AG08395 (cell line): ENCODE results near the gene GABPB2.

Source experiments
- DNase-seq: peaks from one replicate; pipeline ENCODE4 v3.0.0; 2012; ENCODE audit warnings: mixed read lengths, low spot score

Gene GABPB2

DNA sequence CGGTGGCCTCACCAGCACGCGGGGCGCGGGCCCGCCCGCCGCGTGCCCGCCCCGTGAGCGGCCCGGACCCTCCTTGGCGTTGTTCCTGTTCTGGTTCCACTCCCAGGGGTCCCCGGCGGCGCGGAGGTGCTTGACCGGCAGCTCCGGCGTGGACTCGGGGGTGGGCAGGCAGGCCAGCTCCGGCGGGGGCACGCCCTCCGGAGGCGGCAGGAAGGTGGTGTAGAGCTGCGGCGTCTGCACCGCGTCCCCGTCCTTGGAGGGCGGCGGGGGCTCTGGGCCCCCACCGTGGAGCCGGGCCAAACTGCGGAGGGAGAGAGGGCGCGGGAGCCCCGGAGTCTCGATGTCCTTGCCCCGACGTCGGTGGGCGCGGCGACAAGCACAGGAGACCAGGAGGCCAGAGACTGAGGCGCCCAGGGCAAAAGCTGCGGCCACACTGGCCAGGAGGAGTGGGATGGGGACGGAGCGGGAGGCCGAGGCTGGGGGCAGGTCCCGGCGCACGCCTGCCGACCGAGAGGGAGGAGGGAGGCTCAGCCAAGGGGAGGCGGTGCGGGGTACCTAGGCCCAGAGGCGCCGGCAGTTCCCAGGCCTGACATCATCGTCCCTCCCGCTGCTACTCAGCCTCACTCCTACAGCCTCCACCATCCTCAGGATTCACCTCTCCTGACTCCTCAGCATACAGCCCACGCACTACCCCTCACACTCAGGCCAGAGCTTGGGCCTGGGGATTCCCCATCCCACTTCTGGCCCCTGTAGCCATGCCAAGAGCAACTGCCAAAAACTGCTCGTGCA, 62.7 kb downstream of the GABPB2 start:
- DNase-seq: no peak

- DNase-seq: no peak
These were observed 63.8 kb downstream of the GABPB2 start for GRCh38 chr1:151134396-151134795.

GRCh38 chr1:151134991-151135390, 64.4 kb downstream of the GABPB2 start:
- no peak for DNase-seq

DNA sequence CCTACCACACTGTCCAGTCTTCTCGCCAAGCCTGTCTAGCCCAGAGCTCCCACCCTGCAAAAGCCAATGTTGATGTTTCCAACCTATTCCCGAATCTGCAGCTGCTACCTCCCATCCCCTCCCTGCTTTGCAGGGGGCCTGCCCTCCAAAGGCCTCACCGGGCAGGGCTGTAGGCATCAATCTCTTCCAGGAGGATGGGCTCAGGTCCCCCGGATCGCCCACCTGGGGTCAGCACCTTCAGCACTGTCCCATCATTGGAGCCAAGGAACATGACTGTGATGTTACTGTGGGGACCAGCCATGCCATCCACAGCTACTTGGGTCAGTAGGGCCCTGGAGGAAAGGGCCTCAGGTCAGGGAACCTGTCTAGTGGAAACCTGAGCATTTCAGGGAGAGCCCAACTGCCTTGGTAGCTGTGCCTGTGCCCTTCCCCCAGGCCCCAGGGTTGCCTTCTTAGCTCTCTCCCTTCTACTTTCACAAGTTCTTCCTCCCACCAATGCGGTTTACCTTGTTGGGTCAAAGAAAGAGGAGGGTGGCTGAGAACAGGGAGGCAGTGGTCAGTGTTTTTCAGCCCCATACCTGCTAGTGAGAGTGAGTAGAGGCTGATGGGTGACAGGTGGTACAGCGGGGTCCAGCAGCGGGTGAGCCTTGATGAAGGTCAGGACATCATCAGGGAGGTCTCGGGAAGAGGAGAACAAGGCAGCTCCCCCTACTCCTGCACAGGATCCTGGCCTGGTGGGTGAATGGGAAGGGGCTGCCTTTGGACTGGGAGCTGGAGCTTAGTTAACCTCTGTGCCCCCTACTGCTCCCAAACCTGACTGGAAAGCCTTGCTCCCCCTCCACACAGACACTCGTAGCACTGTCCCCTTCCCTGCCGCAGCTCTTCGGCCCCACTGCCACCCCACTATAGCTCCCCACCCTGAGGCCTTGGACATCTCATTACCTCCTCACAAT, 65.1 kb downstream of the GABPB2 start:
- no peak for DNase-seq

- no peak for DNase-seq
These were observed 67.2 kb downstream of the GABPB2 start for GRCh38 chr1:151137789-151138188.

DNA sequence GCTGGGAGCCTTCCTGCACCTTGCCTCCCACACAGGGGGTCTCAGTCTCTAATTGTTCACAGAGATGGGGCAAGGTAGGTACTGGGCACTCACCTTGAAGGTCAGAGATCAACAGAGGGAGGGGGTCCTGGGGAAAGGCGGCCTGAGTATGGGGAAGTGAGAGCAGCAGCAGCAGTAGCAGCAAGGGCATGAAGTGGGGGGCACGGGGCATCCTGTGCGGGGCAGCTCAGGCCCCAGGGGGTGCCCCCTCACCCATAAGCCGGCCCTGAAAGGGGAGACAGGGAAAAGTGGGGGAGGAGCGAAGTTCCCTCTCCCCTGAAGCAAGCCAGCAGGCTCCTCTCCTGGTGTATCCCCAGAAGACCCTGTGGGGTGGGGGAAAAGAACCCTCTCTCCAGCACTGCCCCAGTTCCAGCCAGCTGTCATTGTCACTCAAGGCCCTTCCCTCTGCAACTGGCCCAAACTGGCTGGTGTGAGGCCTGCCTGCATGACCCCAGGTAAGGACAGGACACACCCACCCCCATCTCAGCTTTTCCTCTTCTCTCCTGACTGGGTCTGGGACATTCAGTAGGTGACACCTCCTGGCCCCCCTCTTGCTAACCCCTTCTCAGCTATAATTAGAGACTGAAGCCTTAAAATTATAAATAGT, 72.0 kb downstream of the GABPB2 start:
- DNase-seq: no peak

DNA sequence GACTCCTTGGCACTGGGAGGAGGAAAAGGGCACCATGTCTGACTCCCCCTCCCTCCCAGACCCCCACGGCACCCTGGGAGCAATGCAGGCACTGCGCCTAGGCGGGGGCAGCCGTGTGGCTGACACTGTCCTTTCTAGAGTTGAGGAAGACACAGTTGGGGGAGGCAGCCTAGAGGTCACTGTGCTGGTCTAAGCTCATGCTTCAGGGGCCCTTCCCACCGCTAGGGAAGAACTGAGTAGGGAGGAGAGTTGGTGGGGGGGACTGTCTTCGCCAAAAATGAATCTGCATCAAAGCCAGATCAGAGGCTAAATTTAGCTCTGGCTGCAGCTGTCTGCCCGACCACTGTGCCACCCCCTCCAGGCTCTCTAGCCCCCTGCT, 72.5 kb downstream of the GABPB2 start:
- no peak for DNase-seq

GRCh38 chr1:151143986-151144385, 73.4 kb downstream of the GABPB2 start:
- no peak for DNase-seq

GRCh38 chr1:151144474-151145303, 74.1 kb downstream of the GABPB2 start:
- no peak for DNase-seq

- no peak for DNase-seq
These were observed 74.9 kb downstream of the GABPB2 start for GRCh38 chr1:151145304-151146071.

DNA sequence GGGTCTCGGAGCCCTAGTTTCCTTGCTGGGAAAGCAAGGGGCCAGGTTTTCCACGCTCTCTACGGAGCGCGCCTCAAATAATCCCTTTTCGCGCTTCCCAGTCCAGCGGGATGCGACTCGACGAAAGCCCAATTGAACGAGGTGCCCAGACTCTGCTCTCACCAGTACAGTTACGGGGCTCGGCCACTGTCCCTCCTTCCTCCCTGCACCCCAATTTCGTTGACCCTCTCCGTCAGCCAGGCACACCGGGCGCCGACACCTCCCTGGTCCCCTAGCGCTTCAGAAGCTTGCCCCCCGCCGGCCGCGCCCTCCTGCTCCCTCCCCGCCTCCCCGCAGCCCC, 75.5 kb downstream of the GABPB2 start:
- DNase-seq: no peak

DNA sequence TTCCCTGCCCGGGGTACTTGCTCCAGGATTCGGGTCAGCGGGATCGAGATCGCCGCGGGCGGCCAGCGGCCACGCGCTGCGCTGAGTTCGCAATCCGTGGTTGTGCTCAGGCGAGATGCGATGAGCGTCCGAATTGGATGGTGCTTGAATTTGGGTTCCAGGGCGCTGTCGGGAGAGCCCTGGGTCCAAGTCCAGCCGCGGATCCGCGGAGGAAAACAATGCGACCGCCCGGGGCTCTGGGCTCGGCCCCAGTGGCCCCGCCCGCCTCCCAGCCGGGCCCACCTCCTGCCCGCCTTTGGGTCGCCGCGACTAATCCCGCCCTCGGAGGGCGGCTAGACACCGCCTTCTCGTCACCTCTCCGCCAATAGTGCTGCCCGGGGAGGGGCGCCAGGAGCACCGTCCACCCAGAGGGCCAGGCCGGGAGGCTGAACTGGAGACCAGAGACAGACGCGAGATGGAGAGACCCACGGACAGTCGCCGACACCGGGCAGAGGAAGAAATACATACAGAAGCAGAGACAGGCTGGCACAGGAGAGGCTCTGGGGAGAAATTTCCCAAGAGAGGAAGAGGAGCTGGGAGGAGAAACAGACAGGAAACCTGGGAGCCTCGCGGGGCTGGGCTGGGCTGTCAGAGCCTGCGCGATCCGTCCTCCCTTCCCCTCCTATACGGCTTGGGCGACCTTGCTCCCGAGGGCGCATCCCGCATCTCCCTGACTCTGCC, 76.0 kb downstream of the GABPB2 start, which contains the start of gene SEMA6C:
TSS of gene SEMA6C (minus strand) at position 220 of the 720 bp plus-strand sequence. CDS start 4,010 bp downstream, outside the sequence.
- peak; percentile 96 for DNase-seq

DNA sequence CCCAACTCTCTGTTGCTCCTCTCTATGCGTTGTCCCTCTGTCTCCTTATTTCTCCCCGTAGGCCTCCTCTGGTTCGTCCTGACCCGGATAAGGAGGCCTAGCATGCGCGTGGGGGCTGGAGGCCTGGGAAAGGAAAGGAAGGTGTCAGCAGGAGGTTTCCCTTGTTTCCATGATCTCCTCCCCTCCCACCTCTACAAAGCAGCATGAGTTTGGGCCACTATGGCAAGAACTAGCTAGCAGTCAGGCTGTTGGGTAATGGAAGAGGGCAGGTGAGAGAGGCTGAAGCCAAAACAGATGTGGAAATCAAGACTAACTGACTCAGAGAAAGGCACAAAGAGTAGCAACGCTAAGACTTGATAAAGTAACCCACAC, 76.6 kb downstream of the GABPB2 start:
- DNase-seq: no peak

- DNase-seq: no peak
These were observed 77.1 kb downstream of the GABPB2 start for GRCh38 chr1:151147665-151148064.

- DNase-seq: no peak
These were observed 85.9 kb downstream of the GABPB2 start, which contains the start of gene TNFAIP8L2 for GRCh38 chr1:151156515-151156819. Gene TNFAIP8L2, plus strand, starts transcription at chr1:151156649. Its CDS starts 2,049 bp downstream, at chr1:151158698.

- DNase-seq: no peak
These were observed 86.5 kb downstream of the GABPB2 start for GRCh38 chr1:151157067-151157531.

- DNase-seq: no peak
These were observed 87.8 kb downstream of the GABPB2 start for GRCh38 chr1:151158326-151158725.

DNA sequence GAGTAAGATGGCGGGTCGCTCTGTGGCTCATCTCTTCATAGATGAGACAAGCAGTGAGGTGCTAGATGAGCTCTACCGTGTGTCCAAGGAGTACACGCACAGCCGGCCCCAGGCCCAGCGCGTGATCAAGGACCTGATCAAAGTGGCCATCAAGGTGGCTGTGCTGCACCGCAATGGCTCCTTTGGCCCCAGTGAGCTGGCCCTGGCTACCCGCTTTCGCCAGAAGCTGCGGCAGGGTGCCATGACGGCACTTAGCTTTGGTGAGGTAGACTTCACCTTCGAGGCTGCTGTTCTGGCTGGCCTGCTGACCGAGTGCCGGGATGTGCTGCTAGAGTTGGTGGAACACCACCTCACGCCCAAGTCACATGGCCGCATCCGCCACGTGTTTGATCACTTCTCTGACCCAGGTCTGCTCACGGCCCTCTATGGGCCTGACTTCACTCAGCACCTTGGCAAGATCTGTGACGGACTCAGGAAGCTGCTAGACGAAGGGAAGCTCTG, 88.2 kb downstream of the GABPB2 start:
- no peak for DNase-seq

DNA sequence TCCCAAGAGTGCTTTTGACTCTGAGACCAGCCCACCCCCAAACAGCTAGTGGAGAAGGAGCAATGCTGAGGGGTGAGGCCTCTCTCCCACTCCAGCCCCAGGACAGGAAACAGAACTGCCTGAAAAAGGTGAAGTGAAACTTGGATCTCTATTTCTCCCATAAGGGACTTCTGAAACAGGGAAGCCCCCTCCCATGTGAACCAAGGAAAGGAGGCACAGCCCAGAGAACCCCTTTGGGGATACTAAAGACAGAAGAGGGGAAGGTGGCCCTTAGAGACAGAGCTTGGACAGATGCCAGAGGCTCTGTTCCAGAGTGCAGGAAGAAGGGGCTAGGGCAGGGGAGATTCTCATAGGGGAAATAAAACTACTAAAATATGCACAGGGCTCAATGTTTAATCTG, 88.8 kb downstream of the GABPB2 start:
- no peak for DNase-seq

- DNase-seq: no peak
These were observed 94.2 kb downstream of the GABPB2 start for GRCh38 chr1:151164732-151165280.
